Stimulated activated CD4-positive, alpha-beta T cell treated with anti-CD3 and anti-CD28 coated beads, Interleukin-2, amount 100 ng/mL, for 24 hours (primary cell): ENCODE measurements around the gene ASIC3.
A peak's percentile ranks its signal among the peaks of the same experiment; 100 is the strongest.

Source experiments
- DNase-seq, 2 donors: peaks; one replicate each; pipeline ENCODE4 v3.0.0-alpha.2; 2020

ASIC3 gene

GRCh38 chr7:151088856-151089699 lies 40.7 kb downstream of the ASIC3 start:
- no peak for DNase-seq

- DNase-seq = no peak
Observed at GRCh38 chr7:151089893-151090730, 41.8 kb downstream of the ASIC3 start.

GRCh38 chr7:151091003-151091402 lies 42.7 kb downstream of the ASIC3 start:
- DNase-seq = no peak

- peak in 1 of 2 donors; percentile 40 for DNase-seq
Observed at GRCh38 chr7:151091431-151091830, 43.1 kb downstream of the ASIC3 start.

- no peak for DNase-seq
Observed at GRCh38 chr7:151091988-151092387, 43.7 kb downstream of the ASIC3 start.

- DNase-seq = no peak
Observed at GRCh38 chr7:151093748-151094147, 45.4 kb downstream of the ASIC3 start.

- no peak for DNase-seq
Observed at GRCh38 chr7:151094675-151095074, 46.3 kb downstream of the ASIC3 start.

GRCh38 chr7:151095123-151095797 lies 46.9 kb downstream of the ASIC3 start:
- DNase-seq = no peak

GRCh38 chr7:151095828-151096475 lies 47.6 kb downstream of the ASIC3 start:
- DNase-seq = no peak

GRCh38 chr7:151099486-151100211 lies 51.3 kb downstream of the ASIC3 start:
- no peak for DNase-seq

- no peak for DNase-seq
Observed at GRCh38 chr7:151100921-151101320, 52.6 kb downstream of the ASIC3 start.

- no peak for DNase-seq
Observed at GRCh38 chr7:151101621-151102396, 53.5 kb downstream of the ASIC3 start.
